ENCODE results near the gene PTTG1.
A peak's percentile ranks its signal among the peaks of the same experiment; 100 is the strongest.

GRCh38 chr5:160418561-160419457 lies 2.8 kb upstream of the PTTG1 start, which contains the start of gene SLU7:
- TF ChIP-seq CTCF (IDR thresholded peaks at IDR 0.05) (no peak), POLR2A (IDR thresholded peaks at IDR 0.05) (peak; percentile 84)

Measured in breast epithelium (tissue), 3 donors.